Lung (tissue), 12 donors: ENCODE measurements around the gene MARCHF3. TPM values are rescaled to one million over a fixed set of nuclear protein-coding genes. Genes with fewer than 3 reads are reported as not detected.

Source experiments
- ATAC-seq: fragments of 200-7000 bp; cut with Tn5 transposase; one replicate; pipeline ENCODE4 v1.9.1; 2020; ENCODE audit warnings: moderate number of reproducible peaks; ENCODE audit not compliant: insufficient read depth, low FRiP score
- DNase-seq, 3 donors: peaks; one replicate each; pipeline ENCODE4 v3.0.0-alpha.2; 2013 to 2017
- H3K27ac ChIP-seq, 2 donors: one replicate each; pipeline ENCODE4 v1.5.1; 2013; ENCODE audit warnings: mild to moderate bottlenecking in 2 of 2, moderate library complexity in 2 of 2, control low read depth in 1 of 2, inconsistent platforms in 1 of 2, low read depth in 1 of 2, low read length in 1 of 2
- H3K27me3 ChIP-seq, 3 donors: one replicate each; pipeline ENCODE4 v1.5.1; 2013; ENCODE audit warnings: low read length in 2 of 3; ENCODE audit not compliant: control insufficient read depth in 3 of 3, insufficient read depth in 3 of 3
- H3K36me3 ChIP-seq, 4 donors: one replicate each; pipeline ENCODE4 v1.5.1; 2013; ENCODE audit warnings: low read length in 4 of 4, mild to moderate bottlenecking in 1 of 4, moderate library complexity in 1 of 4; ENCODE audit not compliant: control insufficient read depth in 4 of 4, insufficient read depth in 4 of 4
- H3K4me1 ChIP-seq, 5 donors: one replicate each; pipeline ENCODE4 v1.5.1; 2013; ENCODE audit warnings: low read length in 5 of 5, mild to moderate bottlenecking in 2 of 5, moderate library complexity in 1 of 5; ENCODE audit not compliant: control insufficient read depth in 5 of 5, insufficient read depth in 5 of 5
- H3K4me3 ChIP-seq: one replicate; pipeline ENCODE4 v1.5.1; 2013; ENCODE audit warnings: mild to moderate bottlenecking, control low read depth, moderate library complexity
- H3K9ac ChIP-seq, 2 donors: one replicate each; pipeline ENCODE4 v1.5.1; 2013; ENCODE audit warnings: low read length in 2 of 2, control low read depth in 1 of 2; ENCODE audit not compliant: insufficient read depth in 1 of 2
- H3K9me3 ChIP-seq, 4 donors: one replicate each; pipeline ENCODE4 v1.5.1; 2013; ENCODE audit warnings: low read length in 3 of 4, mild to moderate bottlenecking in 1 of 4, moderate library complexity in 1 of 4; ENCODE audit not compliant: control insufficient read depth in 4 of 4, insufficient read depth in 3 of 4
- WGBS, 2 donors: extraction: QIAGEN DNeasy Blood & Tissue Kit; methylation state at CpG; one replicate each; pipeline ENCODE4 v1.1.7; 2013; 5-methylcytosine and 5-hydroxymethylcytosine counted together
- polyA plus RNA-seq, 2 donors: library from polyadenylated mRNA; stranded (reverse); fragments of 200-250 nt; gene quantifications; one replicate each; pipeline ENCODE4 v1.2.1, GENCODE V29; 2013
- total RNA-seq, 2 donors: library from RNA; depleted of rRNA in 1 of 2; stranded (reverse); fragments of >200 nt in 1 of 2; gene quantifications; one replicate each; pipeline ENCODE4 v1.2.1, GENCODE V29; 2014 to 2021
- TF ChIP-seq, protein P1 (sequence below): IDR thresholded peaks from 2 replicates; pipeline ENCODE4 v1.5.1; 2012; ENCODE audit warnings: mild to moderate bottlenecking; ENCODE audit errors: control extremely low read depth, extremely low read depth
- donor health status: control.
- donor health status: control.
- donor health status: Bipolar disorder and iron deficiency.
- donor health status: healthy.
- donor health status: DM: yes; HTN: yes; CAD: no.

Gene MARCHF3
- total and polyA plus RNA-seq, 4 donors, result 3.7 to 17.0 (median 13.1) TPM

DNA sequence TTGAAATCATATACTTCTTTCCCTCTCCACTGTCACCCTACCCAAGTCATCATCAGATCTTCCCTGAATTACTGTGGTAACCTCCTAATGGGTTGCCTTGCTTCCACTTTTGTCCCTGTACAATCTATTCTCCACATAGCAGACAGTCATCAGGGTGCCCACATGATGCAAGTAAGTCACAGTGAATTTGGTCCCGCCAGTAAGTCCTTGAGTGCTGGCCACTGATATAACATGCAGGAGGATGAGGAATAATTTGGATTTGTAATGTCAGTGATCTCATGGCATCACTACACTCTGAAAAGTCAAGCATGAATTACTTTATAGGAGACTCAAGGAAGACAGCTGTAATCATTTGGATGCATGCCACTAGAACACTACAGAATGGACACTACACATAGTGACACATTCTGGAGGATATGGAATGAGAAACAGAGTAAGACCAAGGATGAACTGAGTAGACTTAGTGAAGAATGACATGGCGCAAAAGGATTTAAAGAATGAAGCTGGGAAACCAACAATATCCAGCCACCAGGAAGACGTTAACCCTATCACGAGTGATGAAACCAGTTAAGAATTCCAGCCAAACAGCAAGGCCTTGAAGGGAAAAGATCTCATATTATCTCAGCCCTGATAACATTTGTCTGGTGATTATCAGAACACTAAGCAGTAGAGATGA, 28.6 kb downstream of the MARCHF3 start:
- DNase-seq, result peak in 1 of 3 donors; percentile 34
- no peak overlapping the region for H3K4me3 ChIP-seq
- no peak overlapping the region for H3K9ac ChIP-seq
- H3K27me3 ChIP-seq, result no peaks in the 10 kb centered on the region
- TF ChIP-seq, protein P1, sequence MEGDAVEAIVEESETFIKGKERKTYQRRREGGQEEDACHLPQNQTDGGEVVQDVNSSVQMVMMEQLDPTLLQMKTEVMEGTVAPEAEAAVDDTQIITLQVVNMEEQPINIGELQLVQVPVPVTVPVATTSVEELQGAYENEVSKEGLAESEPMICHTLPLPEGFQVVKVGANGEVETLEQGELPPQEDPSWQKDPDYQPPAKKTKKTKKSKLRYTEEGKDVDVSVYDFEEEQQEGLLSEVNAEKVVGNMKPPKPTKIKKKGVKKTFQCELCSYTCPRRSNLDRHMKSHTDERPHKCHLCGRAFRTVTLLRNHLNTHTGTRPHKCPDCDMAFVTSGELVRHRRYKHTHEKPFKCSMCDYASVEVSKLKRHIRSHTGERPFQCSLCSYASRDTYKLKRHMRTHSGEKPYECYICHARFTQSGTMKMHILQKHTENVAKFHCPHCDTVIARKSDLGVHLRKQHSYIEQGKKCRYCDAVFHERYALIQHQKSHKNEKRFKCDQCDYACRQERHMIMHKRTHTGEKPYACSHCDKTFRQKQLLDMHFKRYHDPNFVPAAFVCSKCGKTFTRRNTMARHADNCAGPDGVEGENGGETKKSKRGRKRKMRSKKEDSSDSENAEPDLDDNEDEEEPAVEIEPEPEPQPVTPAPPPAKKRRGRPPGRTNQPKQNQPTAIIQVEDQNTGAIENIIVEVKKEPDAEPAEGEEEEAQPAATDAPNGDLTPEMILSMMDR, result no peak
- peak; percentile 27 for ATAC-seq
- no peaks in the 10 kb centered on the region for H3K36me3 ChIP-seq
- H3K4me1 ChIP-seq, result peaks cover 0 to 27% (median 4%) of the 10 kb centered on the region in 5 donors
- 87 to 90% methylated on average over 4 of the region's 4 CpGs for WGBS, 2 donors
- no peaks in the 10 kb centered on the region for H3K9me3 ChIP-seq
- H3K27ac ChIP-seq, result peak overlapping the region in 1 of 2 donors; percentile 75

DNA sequence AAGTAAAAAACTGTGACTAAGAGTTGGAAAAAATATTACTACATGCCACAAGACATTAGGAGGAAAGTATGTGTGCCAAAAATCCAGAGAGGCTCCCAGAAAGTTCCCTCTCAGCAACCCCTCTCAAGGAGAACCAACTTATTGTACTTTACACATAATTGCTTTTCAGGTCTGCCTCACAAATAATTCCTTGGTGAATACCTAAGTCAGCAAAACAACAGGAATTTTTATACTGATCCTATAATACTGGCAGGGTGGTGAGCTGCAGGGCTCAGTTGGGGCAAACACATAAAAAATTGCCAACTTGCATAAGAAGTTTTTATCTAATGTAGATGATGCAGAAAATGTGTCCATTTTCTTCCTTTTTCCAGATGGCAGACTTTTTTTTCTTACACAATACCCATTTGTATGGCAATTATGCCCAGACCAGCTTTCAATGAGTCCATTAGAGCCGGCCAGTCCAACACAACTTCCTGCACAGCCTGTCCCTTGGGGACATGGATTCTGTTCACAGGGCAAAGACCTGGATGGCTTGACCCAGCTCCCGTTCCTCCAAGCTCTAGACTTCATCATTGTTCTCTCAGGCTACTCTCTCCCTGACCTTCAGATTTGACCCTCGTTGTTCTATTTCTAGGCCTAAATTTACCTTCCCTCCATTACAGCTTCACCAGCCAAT, 31.3 kb downstream of the MARCHF3 start:
- no peak overlapping the region for H3K4me3 ChIP-seq
- WGBS, 2 donors, result 93 to 96% methylated on average over 3 of the region's 3 CpGs
- ATAC-seq, result no peak

DNA sequence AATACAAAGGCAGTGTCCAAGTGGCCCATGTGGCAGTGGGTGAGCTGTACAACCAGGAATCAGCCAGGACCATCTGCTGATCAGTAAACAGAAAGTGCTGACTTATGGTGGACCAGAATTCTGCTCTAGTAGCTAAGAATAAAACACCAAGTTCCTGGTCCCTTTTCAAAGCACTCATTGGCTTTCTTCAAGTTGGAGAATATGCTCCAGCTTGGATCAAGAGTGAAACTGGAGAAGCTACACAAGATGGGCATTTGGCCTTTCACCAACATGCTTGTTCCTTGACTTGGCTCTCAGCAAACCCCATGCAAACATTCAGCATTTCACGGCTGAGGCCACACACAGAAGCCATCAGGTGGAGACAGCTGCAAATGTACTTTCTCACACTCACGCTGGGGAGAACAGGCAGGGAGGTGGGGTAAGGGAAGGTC, 32.1 kb downstream of the MARCHF3 start:
- Histone ChIP-seq H3K9me3 (no peaks in the 10 kb centered on the region), H3K27me3 (no peaks in the 10 kb centered on the region), H3K4me3 (no peak overlapping the region), H3K36me3 (no peaks in the 10 kb centered on the region), H3K27ac (no peak overlapping the region), H3K9ac (no peak overlapping the region), H3K4me1 (peaks cover 0 to 38% (median 5%) of the 10 kb centered on the region in 5 donors)
- no peak for DNase-seq
- no peak for ATAC-seq
- 67 to 69% methylated on average over 2 of the region's 2 CpGs for WGBS, 2 donors
- TF ChIP-seq, protein P1, result no peak

More for the DNA sequence above, 31.3 kb downstream of the MARCHF3 start:
- TF ChIP-seq, protein P1, result no peak
- peaks cover 0 to 37% (median 4%) of the 10 kb centered on the region in 5 donors for H3K4me1 ChIP-seq
- no peaks in the 10 kb centered on the region for H3K27me3 ChIP-seq
- no peak overlapping the region for H3K27ac ChIP-seq
- no peak for DNase-seq
- no peaks in the 10 kb centered on the region for H3K9me3 ChIP-seq
- no peak overlapping the region for H3K9ac ChIP-seq
- no peaks in the 10 kb centered on the region for H3K36me3 ChIP-seq
